NT2/D1 (cell line): ENCODE measurements around the gene C11orf54.

Source experiments
- SUZ12 ChIP-seq: IDR thresholded peaks from 2 replicates; pipeline ENCODE4 v1.6.1; 2011; ENCODE audit not compliant: insufficient read length, insufficient read depth; ENCODE audit errors: extremely low read depth
- YY1 ChIP-seq: IDR thresholded peaks from 2 replicates; pipeline ENCODE4 v1.6.1; 2011; ENCODE audit not compliant: insufficient read length, insufficient read depth
- ZNF274 ChIP-seq: IDR thresholded peaks from 2 replicates; pipeline ENCODE4 v1.6.1; 2011; ENCODE audit warnings: mild to moderate bottlenecking, low read depth, low read length

DNA sequence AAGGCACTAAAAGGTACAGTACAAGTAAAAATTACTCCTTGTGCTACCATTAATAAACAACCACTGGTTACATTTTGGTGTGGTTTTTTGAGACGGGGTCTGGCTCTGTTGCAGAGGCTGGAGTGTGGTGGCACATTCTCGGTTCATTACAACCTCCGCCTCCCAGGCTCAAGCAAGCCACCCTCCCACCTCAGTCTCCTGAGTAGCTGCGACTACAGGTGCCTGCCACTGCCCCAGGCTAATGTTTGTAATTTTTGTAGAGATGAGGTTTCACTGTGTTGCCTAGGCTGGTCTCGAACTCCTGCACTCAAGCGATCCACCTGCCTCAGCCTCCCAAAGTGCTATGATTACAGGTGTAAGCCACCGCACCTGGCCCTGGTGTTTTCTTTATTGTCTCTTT is 20.9 kb upstream of the C11orf54 start:
- TF ChIP-seq SUZ12 = no peak
- TF ChIP-seq ZNF274 = no peak
- TF ChIP-seq YY1 = no peak
